Measurements from ENCODE around the gene TMTC1.

DNA sequence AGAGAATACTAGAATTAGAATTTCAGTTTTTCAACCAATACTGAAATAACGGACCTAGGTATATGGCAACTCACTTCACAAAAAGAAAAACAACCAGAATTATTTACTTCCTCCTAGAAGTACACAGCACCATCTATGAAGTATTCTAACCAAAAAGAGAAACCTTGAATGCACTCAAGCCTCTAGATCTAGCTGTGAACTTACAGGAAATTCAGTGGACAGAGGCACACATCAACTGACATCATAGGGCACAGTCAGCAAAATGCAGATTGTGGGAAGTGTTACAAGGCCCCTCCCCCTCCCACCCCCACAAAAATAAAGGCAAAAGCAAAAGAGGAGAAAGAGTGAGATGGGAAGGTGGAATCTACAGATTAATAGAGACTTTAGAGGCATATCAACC lies 102.4 kb downstream of the TMTC1 start:
- TF ChIP-seq POLR2A (IDR thresholded peaks at IDR 0.05) = no peak
- TF ChIP-seq, protein P1, sequence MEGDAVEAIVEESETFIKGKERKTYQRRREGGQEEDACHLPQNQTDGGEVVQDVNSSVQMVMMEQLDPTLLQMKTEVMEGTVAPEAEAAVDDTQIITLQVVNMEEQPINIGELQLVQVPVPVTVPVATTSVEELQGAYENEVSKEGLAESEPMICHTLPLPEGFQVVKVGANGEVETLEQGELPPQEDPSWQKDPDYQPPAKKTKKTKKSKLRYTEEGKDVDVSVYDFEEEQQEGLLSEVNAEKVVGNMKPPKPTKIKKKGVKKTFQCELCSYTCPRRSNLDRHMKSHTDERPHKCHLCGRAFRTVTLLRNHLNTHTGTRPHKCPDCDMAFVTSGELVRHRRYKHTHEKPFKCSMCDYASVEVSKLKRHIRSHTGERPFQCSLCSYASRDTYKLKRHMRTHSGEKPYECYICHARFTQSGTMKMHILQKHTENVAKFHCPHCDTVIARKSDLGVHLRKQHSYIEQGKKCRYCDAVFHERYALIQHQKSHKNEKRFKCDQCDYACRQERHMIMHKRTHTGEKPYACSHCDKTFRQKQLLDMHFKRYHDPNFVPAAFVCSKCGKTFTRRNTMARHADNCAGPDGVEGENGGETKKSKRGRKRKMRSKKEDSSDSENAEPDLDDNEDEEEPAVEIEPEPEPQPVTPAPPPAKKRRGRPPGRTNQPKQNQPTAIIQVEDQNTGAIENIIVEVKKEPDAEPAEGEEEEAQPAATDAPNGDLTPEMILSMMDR (IDR thresholded peaks at IDR 0.05) = no peak
